GM19467 (cell line): ENCODE measurements around the gene SPINK1.
A peak's percentile ranks its signal among the peaks of the same experiment; 100 is the strongest.
"Not testable (repeated sequence)": the region's sequence is repeated elsewhere in the genome, so short reads cannot be mapped to it uniquely, and the experiment has no call there.

Experiments used
- ATAC-seq: cut with Tn5 transposase; IDR thresholded peaks from one replicate; pipeline ENCODE4 v1.9.1; 2021; ENCODE audit warnings: mild to moderate bottlenecking, moderate library complexity; ENCODE audit not compliant: unreplicated experiment

The SPINK1 gene

GRCh38 chr5:147831465-147831864 is at the start of gene SPINK1:
Gene SPINK1 (minus strand): TSS chr5:147831671. CDS start chr5:147831577, 94 bp downstream.
- ATAC-seq: no peak

GRCh38 chr5:147880487-147880886 is 49.0 kb upstream of the SPINK1 start:
- ATAC-seq: no peak

GRCh38 chr5:147879784-147880183 is 48.3 kb upstream of the SPINK1 start:
- ATAC-seq: no peak

GRCh38 chr5:147878066-147878759 is 46.7 kb upstream of the SPINK1 start, which contains the start of gene SCGB3A2:
Gene SCGB3A2 (plus strand): TSS chr5:147878711. CDS start chr5:147878804, 93 bp downstream.
- no peak for ATAC-seq

GRCh38 chr5:147876626-147877025 is 45.2 kb upstream of the SPINK1 start:
- no peak for ATAC-seq

- ATAC-seq: no peak
Observed at GRCh38 chr5:147876141-147876540, 44.7 kb upstream of the SPINK1 start.

GRCh38 chr5:147874910-147875367 is 43.5 kb upstream of the SPINK1 start:
- ATAC-seq: no peak

- not testable (repeated sequence) for ATAC-seq
Observed at GRCh38 chr5:147874118-147874875, 42.8 kb upstream of the SPINK1 start.

- ATAC-seq: not testable (repeated sequence)
Observed at GRCh38 chr5:147872744-147873435, 41.4 kb upstream of the SPINK1 start.

GRCh38 chr5:147871980-147872549 is 40.6 kb upstream of the SPINK1 start:
- ATAC-seq: not testable (repeated sequence)

- ATAC-seq: not testable (repeated sequence)
Observed at GRCh38 chr5:147869892-147870291, 38.4 kb upstream of the SPINK1 start.

- no peak for ATAC-seq
Observed at GRCh38 chr5:147869112-147869511, 37.6 kb upstream of the SPINK1 start.

- no peak for ATAC-seq
Observed at GRCh38 chr5:147863454-147864158, 32.1 kb upstream of the SPINK1 start.

- ATAC-seq: no peak
Observed at GRCh38 chr5:147860641-147861025, 29.2 kb upstream of the SPINK1 start.

- ATAC-seq: no peak
Observed at GRCh38 chr5:147859962-147860640, 28.6 kb upstream of the SPINK1 start.

GRCh38 chr5:147858565-147858964 is 27.1 kb upstream of the SPINK1 start:
- no peak for ATAC-seq

- ATAC-seq: peak; percentile 80
Observed at GRCh38 chr5:147857302-147858129, 26.0 kb upstream of the SPINK1 start.

GRCh38 chr5:147856801-147857200 is 25.3 kb upstream of the SPINK1 start:
- ATAC-seq: no peak

GRCh38 chr5:147855774-147856069 is 24.3 kb upstream of the SPINK1 start:
- ATAC-seq: no peak
